Uterus (tissue), 4 donors: ENCODE measurements around the gene CXCR5. TPM values are rescaled to one million over a fixed set of nuclear protein-coding genes. Genes with fewer than 3 reads are reported as not detected.

Experiments
- DNase-seq, 2 donors: peaks; one replicate each; pipeline ENCODE4 v3.0.0-alpha.2; 2019 to 2020
- H3K27ac ChIP-seq, 2 donors: fragments of 200-600 bp; sonication (generic); 1 replicate in 1 of 2; 2 replicates in 1 of 2; pipeline ENCODE4 v1.5.1; 2016 to 2018
- H3K27me3 ChIP-seq, 2 donors: fragments of 200-600 bp; sonication (generic); one replicate each; pipeline ENCODE4 v1.5.1; 2018 to 2019; ENCODE audit warnings: control low read depth in 1 of 2
- H3K36me3 ChIP-seq, 2 donors: fragments of 200-600 bp; sonication (generic); one replicate each; pipeline ENCODE4 v1.5.1; 2019; ENCODE audit warnings: control low read depth in 1 of 2
- H3K4me1 ChIP-seq, 2 donors: fragments of 200-600 bp; sonication (generic); one replicate each; pipeline ENCODE4 v1.5.1; 2018 to 2019; ENCODE audit warnings: control low read depth in 1 of 2
- H3K4me3 ChIP-seq, 2 donors: fragments of 200-600 bp; sonication (generic); 1 replicate in 1 of 2; 2 replicates in 1 of 2; pipeline ENCODE4 v1.5.1; 2018 to 2019; ENCODE audit warnings: mild to moderate bottlenecking in 1 of 2
- H3K9me3 ChIP-seq, 2 donors: fragments of 200-600 bp; sonication (generic); one replicate each; pipeline ENCODE4 v1.5.1; 2019; ENCODE audit warnings: control low read depth in 1 of 2
- CTCF ChIP-seq, 4 experiments: fragments of 200-600 bp in 2 of 4; fragments of 450-650 bp in 2 of 4; sonication (generic) in 2 of 4; IDR thresholded peaks; one replicate each; pipeline ENCODE4 v1.5.1; 2016 to 2019; ENCODE audit warnings: antibody characterized with exemption in 4 of 4, mild to moderate bottlenecking in 2 of 4, moderate library complexity in 1 of 4
- POLR2A ChIP-seq, 2 donors: fragments of 450-650 bp; IDR thresholded peaks; one replicate each; pipeline ENCODE4 v1.6.1; 2016; ENCODE audit warnings: antibody characterized with exemption in 2 of 2, mild to moderate bottlenecking in 1 of 2, moderate library complexity in 1 of 2
- intact Hi-C: fragments of 100-400 bp; cut with DNase I; formaldehyde crosslinking; loops from one replicate; pipeline ENCODE4 v1.15.1; 2023; ENCODE audit warnings: low total_unique reads
- total RNA-seq, 4 donors: library from RNA; depleted of rRNA in 3 of 4; stranded (reverse); fragments of >200 nt in 3 of 4; gene quantifications; one replicate each; pipeline versions ENCODE4 v1.1.0 to v1.2.4, GENCODE V29; 2014 to 2023
- donor health status: DM: yes; HTN: yes; CAD: no.

The CXCR5 gene
- total RNA-seq, 4 donors from 2014 or later, result 0.14 TPM; not detected in 3

- Histone ChIP-seq H3K4me1 (peaks cover 2 to 4% of the 10 kb centered on the region in 2 donors), H3K36me3 (no peaks in the 10 kb centered on the region), H3K9me3 (no peaks in the 10 kb centered on the region), H3K27me3 (no peaks in the 10 kb centered on the region), H3K27ac (no peak overlapping the region), H3K4me3 (no peak overlapping the region)
- no peak for DNase-seq
- no peak for TF ChIP-seq POLR2A (IDR thresholded peaks at IDR 0.05)
- TF ChIP-seq CTCF (IDR thresholded peaks at IDR 0.05), result no peak
- intact Hi-C loops, result no loop called here
Observed at GRCh38 chr11:118883004-118883367, 706 bp upstream of the CXCR5 start.

DNA sequence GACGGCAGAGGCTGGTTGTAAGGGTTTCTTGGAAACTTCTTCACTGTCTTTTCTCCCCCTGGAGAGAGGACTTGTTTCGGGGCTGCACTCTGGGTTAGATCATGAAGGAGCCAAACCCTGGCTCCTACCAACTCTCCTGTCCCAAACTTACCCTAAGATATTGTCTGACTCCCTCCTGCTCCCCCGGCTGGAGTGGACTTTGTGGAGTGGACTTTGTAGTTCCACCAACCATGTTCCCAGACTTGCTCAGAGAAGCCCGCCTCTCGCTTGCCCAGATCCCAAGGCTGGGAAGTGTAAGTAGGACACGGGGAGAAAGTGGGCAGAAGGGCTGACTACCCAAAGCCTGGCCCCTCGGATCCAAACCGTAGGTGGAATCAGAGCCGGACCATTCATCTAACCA, 1.2 kb downstream of the CXCR5 start:
- no peak for DNase-seq
- peaks cover 2 to 8% of the 10 kb centered on the region in 2 donors for H3K4me1 ChIP-seq

DNA sequence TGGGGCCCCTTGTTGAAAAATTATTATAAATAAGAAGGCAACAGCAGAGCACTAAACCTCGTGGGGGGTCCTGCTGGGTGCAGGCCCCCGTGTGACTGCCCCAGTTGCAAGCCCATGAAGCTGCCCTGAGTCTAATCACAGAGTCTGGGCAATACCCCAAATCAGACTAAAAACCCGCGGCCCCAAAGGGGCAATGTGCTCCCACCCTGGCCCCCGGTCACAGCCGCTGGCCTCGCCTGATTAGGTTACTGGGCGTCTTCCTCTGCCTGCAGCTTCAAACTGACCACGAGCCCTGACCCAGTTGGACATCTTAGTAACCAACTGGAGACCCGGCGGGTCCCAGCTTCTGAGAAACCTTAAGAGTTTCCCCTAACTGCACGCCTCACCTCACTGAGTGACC, 1.6 kb downstream of the CXCR5 start:
- no peak for TF ChIP-seq POLR2A (IDR thresholded peaks at IDR 0.05)
- intact Hi-C loops, result no loop called here
- no peaks in the 10 kb centered on the region for H3K27me3 ChIP-seq
- no peak overlapping the region for H3K4me3 ChIP-seq
- H3K4me1 ChIP-seq, result peaks cover 2 to 8% of the 10 kb centered on the region in 2 donors
- no peaks in the 10 kb centered on the region for H3K36me3 ChIP-seq
- no peak for DNase-seq
- no peaks in the 10 kb centered on the region for H3K9me3 ChIP-seq
- H3K27ac ChIP-seq, result no peak overlapping the region

More for the DNA sequence above, 1.2 kb downstream of the CXCR5 start:
- H3K4me3 ChIP-seq, result no peak overlapping the region
- no peak overlapping the region for H3K27ac ChIP-seq
- H3K36me3 ChIP-seq, result no peaks in the 10 kb centered on the region
- TF ChIP-seq POLR2A (IDR thresholded peaks at IDR 0.05) (no peak), CTCF (IDR thresholded peaks at IDR 0.05) (no peak)
- H3K9me3 ChIP-seq, result no peaks in the 10 kb centered on the region
- intact Hi-C loops, result no loop called here
- H3K27me3 ChIP-seq, result no peaks in the 10 kb centered on the region

DNA sequence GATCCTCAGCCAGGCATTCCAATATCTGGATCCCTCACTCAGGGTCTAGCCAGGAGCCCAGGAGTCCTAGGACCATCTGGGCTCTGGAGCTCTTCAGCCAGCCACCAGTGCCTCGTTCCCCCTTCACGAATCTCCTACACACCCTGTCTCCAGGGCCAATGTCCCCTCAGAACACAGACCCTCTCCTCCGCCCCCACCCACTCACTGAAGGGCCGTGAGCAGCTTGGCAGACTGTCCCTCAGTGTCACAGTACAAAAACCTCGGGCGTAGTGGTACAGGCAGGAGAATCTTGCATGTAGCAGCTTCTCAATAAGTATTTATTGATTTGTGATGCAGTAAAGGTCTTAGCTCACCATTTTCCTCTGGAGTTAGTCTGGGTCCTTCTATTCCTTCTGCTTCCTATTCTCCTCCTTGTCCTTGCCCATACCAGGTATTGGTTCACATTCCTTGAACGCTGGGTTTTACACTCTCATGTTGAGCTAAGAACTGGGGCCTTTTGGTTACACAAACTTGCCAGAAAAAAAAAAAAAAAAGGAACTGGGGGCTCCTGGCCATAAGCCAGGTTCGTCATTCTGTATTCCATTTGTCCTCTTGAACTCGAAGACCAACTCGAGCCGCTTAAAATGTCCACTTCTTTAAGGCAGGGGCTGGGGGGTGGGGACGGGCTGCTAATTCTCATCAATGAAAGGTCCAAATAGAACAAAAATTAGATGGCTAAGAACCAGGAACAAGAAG, 2.3 kb downstream of the CXCR5 start:
- DNase-seq, result no peak
- H3K36me3 ChIP-seq, result no peaks in the 10 kb centered on the region
- intact Hi-C loops, result no loop called here
- TF ChIP-seq CTCF (IDR thresholded peaks at IDR 0.05), result no peak
- TF ChIP-seq POLR2A (IDR thresholded peaks at IDR 0.05), result no peak
- no peaks in the 10 kb centered on the region for H3K27me3 ChIP-seq
- H3K4me3 ChIP-seq, result no peak overlapping the region
- no peak overlapping the region for H3K27ac ChIP-seq
- peaks cover 2 to 8% of the 10 kb centered on the region in 2 donors for H3K4me1 ChIP-seq
- no peaks in the 10 kb centered on the region for H3K9me3 ChIP-seq

GRCh38 chr11:118886681-118887111, 3.0 kb downstream of the CXCR5 start:
- TF ChIP-seq CTCF (IDR thresholded peaks at IDR 0.05) (no peak), POLR2A (IDR thresholded peaks at IDR 0.05) (no peak)
- Histone ChIP-seq H3K9me3 (no peaks in the 10 kb centered on the region), H3K36me3 (no peaks in the 10 kb centered on the region), H3K27me3 (no peaks in the 10 kb centered on the region), H3K4me3 (no peak overlapping the region), H3K4me1 (peaks cover 2 to 8% of the 10 kb centered on the region in 2 donors), H3K27ac (no peak overlapping the region)
- no peak for DNase-seq
- intact Hi-C loops, result no loop called here
